GM21423 (cell line): Measurements from ENCODE around the gene ADM2.

Source experiments
- ATAC-seq: cut with Tn5 transposase; IDR thresholded peaks from one replicate; pipeline ENCODE4 v1.9.1; 2021; ENCODE audit warnings: mild to moderate bottlenecking, moderate library complexity; ENCODE audit not compliant: unreplicated experiment

Gene ADM2

GRCh38 chr22:50467341-50467740 is 14.0 kb upstream of the ADM2 start:
- no peak for ATAC-seq

- no peak for ATAC-seq
These were observed 13.4 kb upstream of the ADM2 start for GRCh38 chr22:50467773-50468440.

- no peak for ATAC-seq
These were observed 12.7 kb upstream of the ADM2 start for GRCh38 chr22:50468626-50469025.

DNA sequence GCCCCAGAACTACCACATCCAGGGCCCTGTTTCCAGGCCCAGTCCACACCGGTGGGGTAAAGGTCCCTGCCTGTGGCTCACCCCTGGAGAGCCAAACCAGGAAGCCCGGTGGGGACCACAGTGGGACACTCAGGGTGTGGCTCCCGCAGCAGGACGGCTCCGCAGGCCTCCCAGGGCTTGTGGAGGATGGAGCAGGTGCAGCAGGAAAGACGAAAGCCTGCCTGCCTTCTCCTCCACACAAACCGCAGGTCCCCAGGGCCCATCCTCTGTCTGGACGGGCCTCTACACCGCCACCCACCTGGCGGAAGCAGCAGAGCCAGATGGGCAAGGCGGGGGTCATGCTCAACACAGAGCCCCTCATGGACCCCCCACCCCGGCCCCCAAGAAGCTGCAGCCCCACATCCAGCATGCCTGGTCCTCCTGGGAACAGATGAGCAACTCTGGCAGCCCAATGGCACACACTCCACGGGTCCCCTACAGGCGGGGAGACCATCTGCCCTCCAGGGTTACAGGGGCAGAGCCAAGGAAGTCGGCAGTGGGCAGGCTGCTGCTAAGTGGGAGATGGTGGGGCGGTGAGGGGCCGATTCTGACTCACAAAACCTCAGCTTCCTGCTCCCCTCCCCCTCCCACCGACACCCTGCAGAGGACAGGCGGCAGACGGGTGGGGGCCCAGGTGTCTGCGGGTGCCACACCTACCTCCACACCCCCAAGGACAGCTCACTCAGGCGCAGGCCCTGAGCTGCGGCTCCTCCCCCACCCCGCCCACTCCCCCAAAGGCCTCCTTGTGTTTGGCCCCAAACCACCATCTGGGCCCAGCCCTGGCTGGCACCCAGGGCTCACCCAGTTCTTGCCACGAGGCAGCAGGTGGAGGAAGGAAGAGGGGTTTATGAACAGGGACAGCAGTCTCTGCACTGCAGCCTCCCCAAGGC is 11.7 kb upstream of the ADM2 start:
- ATAC-seq = peak; percentile 61

GRCh38 chr22:50470491-50470890 is 10.9 kb upstream of the ADM2 start:
- ATAC-seq = peak; percentile 1

DNA sequence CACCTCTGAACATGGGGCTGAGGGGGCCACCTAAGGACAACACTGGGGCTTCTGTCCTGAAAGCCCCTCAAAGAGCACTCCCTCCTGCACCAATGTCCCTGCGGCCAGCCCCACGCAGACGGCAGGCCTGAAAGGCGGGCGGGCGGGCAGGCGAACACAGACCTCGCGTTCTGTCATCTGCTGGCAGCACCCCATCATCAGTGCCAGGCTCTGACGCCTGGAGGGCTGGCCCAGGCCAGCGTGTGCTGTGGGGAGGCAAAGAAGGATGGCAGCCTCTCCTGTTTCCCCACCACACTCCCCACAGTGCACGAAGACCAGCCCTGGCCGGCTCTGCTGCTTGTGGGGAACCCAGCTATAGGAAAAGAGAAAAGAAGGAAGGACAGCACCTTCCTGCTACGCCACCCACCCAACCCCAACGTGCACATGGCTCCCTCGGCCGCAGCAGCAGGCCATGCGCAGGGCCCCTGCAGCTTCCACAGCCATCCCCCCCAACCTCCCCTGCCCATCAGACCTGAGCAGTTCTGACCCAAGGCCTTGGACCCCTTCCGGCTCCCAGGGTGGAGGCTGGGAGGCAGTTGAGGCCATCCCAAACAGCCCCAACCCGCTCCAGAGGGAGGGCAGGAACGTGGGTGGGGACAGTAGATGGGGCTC is 10.0 kb upstream of the ADM2 start:
- no peak for ATAC-seq

GRCh38 chr22:50471962-50472361 is 9.4 kb upstream of the ADM2 start:
- no peak for ATAC-seq

DNA sequence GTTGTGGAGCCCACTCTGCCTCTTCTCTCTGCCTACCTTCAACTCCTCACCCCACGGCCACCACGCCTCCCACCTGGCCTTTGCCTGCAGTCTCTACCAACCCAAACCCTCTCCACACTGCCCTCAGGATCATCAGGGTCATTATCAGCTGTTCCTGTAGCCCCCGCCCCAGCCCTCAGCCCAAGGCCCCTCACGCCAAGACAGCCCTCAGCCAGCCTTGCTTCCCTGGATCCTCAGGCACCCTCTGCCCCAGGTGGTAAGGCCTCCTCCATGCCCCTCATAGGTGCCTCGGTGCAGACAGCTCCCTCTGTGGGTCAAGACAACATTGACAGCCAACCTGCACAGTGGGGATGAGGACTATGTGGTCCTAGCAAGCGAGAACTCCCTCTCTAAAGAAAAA is 8.3 kb upstream of the ADM2 start:
- ATAC-seq = no peak

GRCh38 chr22:50473855-50474671 is 7.3 kb upstream of the ADM2 start:
- ATAC-seq = no peak

DNA sequence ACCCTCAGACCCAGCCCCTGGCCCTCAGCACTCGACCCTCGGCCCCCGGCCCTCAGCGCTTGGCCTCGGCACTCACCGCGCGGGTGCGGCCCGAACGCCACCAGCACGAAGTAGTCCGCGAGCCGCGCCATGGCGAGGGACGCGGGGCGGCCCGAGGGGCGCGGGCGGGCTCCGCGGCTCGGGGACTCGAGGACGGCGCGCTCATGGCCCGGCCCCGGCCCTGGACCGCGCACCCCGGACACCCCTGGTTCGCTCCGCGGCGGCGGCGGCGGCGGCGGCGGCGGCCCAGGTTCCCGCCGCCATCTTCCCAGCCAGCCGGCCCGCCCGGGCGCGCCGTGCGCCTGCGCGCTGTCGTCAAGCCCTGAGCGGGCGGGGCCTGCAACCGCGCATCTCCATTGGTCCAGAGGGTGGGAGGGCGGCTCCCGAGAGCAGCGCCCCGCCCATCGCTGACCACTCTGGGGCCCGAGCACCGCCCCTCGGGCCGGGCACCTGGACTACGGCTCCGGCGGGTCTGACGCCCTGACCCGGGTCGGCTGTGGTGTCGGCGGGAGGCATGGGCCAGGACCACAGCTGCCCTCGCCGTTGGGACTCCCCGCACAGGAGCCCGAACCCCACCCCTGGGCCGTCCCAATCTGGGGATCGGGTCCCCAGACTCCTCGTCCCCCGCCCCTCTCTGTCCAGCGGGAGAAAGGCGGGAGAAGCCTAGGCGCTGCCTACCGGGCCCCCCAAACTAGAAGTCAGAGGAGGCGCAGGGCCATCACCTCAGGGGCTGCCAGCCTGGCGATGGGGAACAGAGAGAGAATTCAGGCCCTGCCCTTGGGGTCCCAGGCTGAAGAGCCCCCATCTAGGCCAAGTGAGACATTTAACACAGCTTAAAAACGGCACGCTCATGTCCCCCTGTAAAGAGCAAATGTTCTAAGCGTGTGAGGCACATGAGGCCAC is 6.4 kb upstream of the ADM2 start, which contains the start of gene SBF1:
TSS of gene SBF1 (minus strand) at position 326 of the 942 bp plus-strand sequence. CDS start at position 131, 195 bp downstream.
- peak; percentile 68 for ATAC-seq

GRCh38 chr22:50475652-50476002 is 5.7 kb upstream of the ADM2 start:
- no peak for ATAC-seq

DNA sequence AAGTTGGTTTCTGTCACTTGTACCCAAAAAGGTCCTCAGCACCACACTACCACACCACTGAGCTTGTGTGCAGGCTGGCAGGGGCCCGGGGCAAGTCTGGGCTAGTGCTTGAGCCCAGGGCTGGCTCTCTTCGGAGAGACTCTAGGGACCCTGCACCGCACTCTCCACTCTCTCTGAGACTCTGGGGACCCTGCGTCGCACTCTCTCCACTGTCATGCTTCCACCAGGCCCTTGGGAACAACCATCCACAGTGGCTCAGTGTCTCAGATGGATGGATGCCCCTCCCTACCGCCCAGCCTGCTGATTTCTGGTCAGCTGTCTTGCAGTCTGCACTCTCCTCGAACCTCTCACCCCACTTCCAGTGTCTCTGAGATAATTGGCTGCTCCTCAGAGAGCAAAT is 4.5 kb upstream of the ADM2 start:
- ATAC-seq = no peak

DNA sequence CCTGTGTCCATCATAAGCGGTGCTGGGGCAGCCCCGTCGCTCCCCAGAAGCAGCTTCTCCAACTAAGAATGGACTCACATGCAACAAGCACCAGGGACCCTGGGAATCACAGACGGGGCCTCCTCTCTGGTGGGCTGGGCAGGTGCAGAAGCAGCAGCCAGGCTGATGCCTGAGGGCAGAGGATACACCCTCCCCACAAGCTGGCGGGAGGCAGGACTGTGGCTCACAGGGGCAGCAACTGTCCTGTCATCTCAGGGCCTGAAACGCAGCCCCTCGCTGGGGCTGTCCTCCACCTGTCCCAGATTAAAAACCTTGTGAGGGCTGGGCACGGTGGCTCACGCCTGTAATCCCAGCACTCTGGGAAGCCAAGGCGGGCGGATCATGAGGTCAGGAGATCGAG is 3.4 kb upstream of the ADM2 start:
- ATAC-seq = no peak

DNA sequence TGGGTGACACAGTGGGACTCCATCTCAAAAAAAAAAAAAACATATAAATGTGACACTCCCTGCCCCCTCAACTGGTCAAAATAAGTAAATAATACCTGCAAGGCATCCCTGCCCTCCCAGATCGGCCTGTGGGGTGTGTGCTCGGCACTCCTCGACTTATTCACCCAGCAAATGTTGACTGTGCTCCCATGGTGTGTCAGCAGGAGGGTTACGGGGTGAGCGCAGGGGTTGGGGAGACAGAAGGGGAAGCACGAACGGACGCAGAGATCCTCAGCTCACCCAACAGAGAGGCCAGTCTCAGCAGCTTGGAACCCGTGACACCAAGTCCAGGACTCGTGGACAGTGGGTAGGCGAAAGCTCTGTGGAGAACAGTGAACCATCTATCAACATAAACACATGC is 1.6 kb upstream of the ADM2 start:
- no peak for ATAC-seq

GRCh38 chr22:50481045-50481439 is 301 bp upstream of the ADM2 start:
- ATAC-seq = no peak

DNA sequence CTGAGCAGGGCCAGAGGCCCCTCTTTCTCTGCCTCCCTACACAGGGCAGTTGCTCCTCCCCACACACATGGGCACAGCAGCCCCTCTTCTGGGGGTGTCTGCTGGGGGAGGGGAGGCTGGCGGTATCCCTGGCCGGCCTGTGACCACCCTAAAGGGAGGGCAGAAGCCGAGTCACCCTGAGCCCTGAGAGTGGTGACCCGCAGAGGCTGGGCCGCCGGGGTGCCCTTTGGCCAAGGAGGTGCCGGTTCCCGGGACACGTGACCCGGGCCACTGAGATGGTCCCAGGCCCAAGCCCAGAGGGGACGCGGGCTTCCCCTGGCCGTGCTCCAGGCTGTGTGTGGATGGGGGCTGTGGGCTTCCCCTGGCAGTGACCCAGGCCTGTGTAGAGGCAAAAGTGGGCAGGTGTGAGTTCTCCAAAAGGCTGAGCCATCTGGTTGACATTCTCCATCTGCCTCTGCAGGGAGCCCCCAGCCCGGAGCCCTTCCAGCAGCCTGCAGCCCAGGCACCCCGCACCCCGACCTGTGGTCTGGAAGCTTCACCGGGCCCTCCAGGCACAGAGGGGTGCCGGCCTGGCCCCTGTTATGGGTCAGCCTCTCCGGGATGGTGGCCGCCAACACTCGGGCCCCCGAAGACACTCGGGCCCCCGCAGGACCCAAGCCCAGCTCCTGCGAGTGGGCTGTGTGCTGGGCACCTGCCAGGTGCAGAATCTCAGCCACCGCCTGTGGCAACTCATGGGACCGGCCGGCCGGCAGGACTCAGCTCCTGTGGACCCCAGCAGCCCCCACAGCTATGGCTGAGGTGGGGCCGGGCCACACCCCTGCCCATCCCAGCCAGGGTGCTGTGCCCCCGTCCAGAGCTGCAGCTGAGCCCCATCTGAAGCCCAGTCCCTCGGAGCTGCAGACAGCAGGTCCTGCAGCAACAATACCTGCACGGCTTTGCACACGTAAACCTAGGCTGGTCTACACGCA is 1.0 kb downstream of the ADM2 start:
- ATAC-seq = no peak

- no peak for ATAC-seq
These were observed 1.8 kb downstream of the ADM2 start for GRCh38 chr22:50483106-50483505.

GRCh38 chr22:50483556-50483955 is 2.2 kb downstream of the ADM2 start:
- ATAC-seq = no peak
